ENCODE results near the gene ZNF629. TPM values are rescaled to one million over a fixed set of nuclear protein-coding genes. Genes with fewer than 3 reads are reported as not detected.

ZNF629 gene
- total RNA-seq, 2 experiments from 2014 or later, result 1.6 to 1.7 TPM

GRCh38 chr16:30757316-30757715 is 29.7 kb downstream of the ZNF629 start:
- CTCF ChIA-PET, result no interaction called here
- no peaks in the 10 kb centered on the region for H3K9me3 Mint-ChIP-seq
- Histone ChIP-seq H3K9me3 (ENCODE audit: control insufficient read depth in 1 of 2, insufficient read depth in 1 of 2, low read length in 2 of 2) (no peaks in the 10 kb centered on the region), H3K27ac (ENCODE audit: low read depth in 1 of 2, low read length in 2 of 2) (no peak overlapping the region), H3K36me3 (ENCODE audit: insufficient read depth, low read length) (peaks cover 41% of the 10 kb centered on the region), H3K4me3 (ENCODE audit: low read length) (no peak overlapping the region), H3K4me1 (ENCODE audit: insufficient read depth, low read length) (peaks cover 14% of the 10 kb centered on the region), H3K27me3 (ENCODE audit: control insufficient read depth in 1 of 2, insufficient read depth in 2 of 2, low read length in 2 of 2) (no peaks in the 10 kb centered on the region)
- H3K27me3 Mint-ChIP-seq, result no peaks in the 10 kb centered on the region
- intact Hi-C loops (cut with DNase I, micrococcal nuclease), result no loop called here
- ATAC-seq (ENCODE audit: poor library complexity), result no peak
- peaks cover 45% of the 10 kb centered on the region for H3K36me3 Mint-ChIP-seq (ENCODE audit: low read depth)
- no peak for TF ChIP-seq CTCF (IDR thresholded peaks at IDR 0.05)
- POLR2A ChIA-PET, result interaction anchor here (3.6 kb wide), 1 partner anchor 9 kb away, joined by 18 read pairs; the partner anchor contains the start of gene PHKG2
- no peak overlapping the region for H3K4me3 Mint-ChIP-seq
- DNase-seq, result no peak
- no peak overlapping the region for H3K27ac Mint-ChIP-seq
- peaks cover 15% of the 10 kb centered on the region for H3K4me1 Mint-ChIP-seq (ENCODE audit: low read depth)

- Histone ChIP-seq H3K4me1 (ENCODE audit: insufficient read depth, low read length) (peaks cover 13% of the 10 kb centered on the region), H3K36me3 (ENCODE audit: insufficient read depth, low read length) (peaks cover 41% of the 10 kb centered on the region), H3K9me3 (ENCODE audit: control insufficient read depth in 1 of 2, insufficient read depth in 1 of 2, low read length in 2 of 2) (no peaks in the 10 kb centered on the region), H3K27ac (ENCODE audit: low read depth in 1 of 2, low read length in 2 of 2) (no peak overlapping the region), H3K4me3 (ENCODE audit: low read length) (no peak overlapping the region), H3K27me3 (ENCODE audit: control insufficient read depth in 1 of 2, insufficient read depth in 2 of 2, low read length in 2 of 2) (no peaks in the 10 kb centered on the region)
- intact Hi-C loops (cut with DNase I, micrococcal nuclease), result no loop called here
- Mint-ChIP-seq H3K4me1 (ENCODE audit: low read depth) (peaks cover 9% of the 10 kb centered on the region), H3K9me3 (no peaks in the 10 kb centered on the region), H3K4me3 (no peak overlapping the region), H3K27ac (no peak overlapping the region), H3K36me3 (ENCODE audit: low read depth) (peaks cover 39% of the 10 kb centered on the region), H3K27me3 (no peaks in the 10 kb centered on the region)
- TF ChIP-seq CTCF (IDR thresholded peaks at IDR 0.05), result no peak
- CTCF ChIA-PET, result no interaction called here
- POLR2A ChIA-PET, result no interaction called here
- DNase-seq (no peak), ATAC-seq (ENCODE audit: poor library complexity) (no peak)
Measured at GRCh38 chr16:30756781-30757100, 30.3 kb downstream of the ZNF629 start.

- CTCF ChIA-PET, result no interaction called here
- no peak for ATAC-seq (ENCODE audit: poor library complexity)
- POLR2A ChIA-PET, result no interaction called here
- H3K4me1 Mint-ChIP-seq (ENCODE audit: low read depth), result peaks cover 11% of the 10 kb centered on the region
- Histone ChIP-seq H3K9me3 (ENCODE audit: control insufficient read depth in 1 of 2, insufficient read depth in 1 of 2, low read length in 2 of 2) (no peaks in the 10 kb centered on the region), H3K4me1 (ENCODE audit: insufficient read depth, low read length) (peaks cover 11% of the 10 kb centered on the region), H3K27ac (ENCODE audit: low read depth in 1 of 2, low read length in 2 of 2) (no peak overlapping the region), H3K36me3 (ENCODE audit: insufficient read depth, low read length) (peaks cover 46% of the 10 kb centered on the region), H3K27me3 (ENCODE audit: control insufficient read depth in 1 of 2, insufficient read depth in 2 of 2, low read length in 2 of 2) (no peaks in the 10 kb centered on the region), H3K4me3 (ENCODE audit: low read length) (no peak overlapping the region)
- peaks cover 43% of the 10 kb centered on the region for H3K36me3 Mint-ChIP-seq (ENCODE audit: low read depth)
- no peak for DNase-seq
- H3K4me3 Mint-ChIP-seq, result no peak overlapping the region
- H3K27me3 Mint-ChIP-seq, result no peaks in the 10 kb centered on the region
- no peak for TF ChIP-seq CTCF (IDR thresholded peaks at IDR 0.05)
- no peaks in the 10 kb centered on the region for H3K9me3 Mint-ChIP-seq
- no peak overlapping the region for H3K27ac Mint-ChIP-seq
- intact Hi-C loops (cut with DNase I, micrococcal nuclease), result no loop called here
Measured at GRCh38 chr16:30755955-30756780, 30.8 kb downstream of the ZNF629 start.

Data from CD4-positive, alpha-beta T cell (primary cell).